Glutamatergic neuron (in vitro differentiated cells): ENCODE results near the gene PRKCH. TPM values are rescaled to one million over a fixed set of nuclear protein-coding genes. Genes with fewer than 3 reads are reported as not detected.

ENCODE experiments used
- DNase-seq: peaks from one replicate; pipeline ENCODE4 v3.0.0; 2022
- H3K27ac Mint-ChIP-seq: one replicate; pipeline ENCODE4 v1.8.0; 2020; ENCODE audit warnings: mild to moderate bottlenecking, mixed read lengths, inconsistent platforms; ENCODE audit not compliant: unreplicated experiment
- H3K27me3 Mint-ChIP-seq: one replicate; pipeline ENCODE4 v1.8.0; 2020; ENCODE audit warnings: mild to moderate bottlenecking, moderate library complexity, mixed read lengths, inconsistent platforms; ENCODE audit not compliant: unreplicated experiment
- H3K36me3 Mint-ChIP-seq: one replicate; pipeline ENCODE4 v1.8.0; 2020; ENCODE audit warnings: mild to moderate bottlenecking, mixed read lengths, inconsistent platforms; ENCODE audit not compliant: unreplicated experiment
- H3K4me1 Mint-ChIP-seq: one replicate; pipeline ENCODE4 v1.8.0; 2020; ENCODE audit warnings: mild to moderate bottlenecking, low read depth, mixed read lengths, inconsistent platforms; ENCODE audit not compliant: unreplicated experiment
- H3K4me3 Mint-ChIP-seq: one replicate; pipeline ENCODE4 v1.8.0; 2020; ENCODE audit warnings: mild to moderate bottlenecking, mixed read lengths, inconsistent platforms; ENCODE audit not compliant: unreplicated experiment
- H3K9me3 Mint-ChIP-seq: one replicate; pipeline ENCODE4 v1.8.0; 2020; ENCODE audit warnings: mild to moderate bottlenecking, moderate library complexity, mixed read lengths, inconsistent platforms; ENCODE audit not compliant: unreplicated experiment
- total RNA-seq: library from RNA; stranded (reverse); fragmentation: NEBNext Ultra II Directional; extraction: Animal tissue kit (Norgen Biotek cat#: 25700); gene quantifications from one replicate; pipeline ENCODE4 v1.2.1, GENCODE V29; 2021; ENCODE audit not compliant: unreplicated experiment
- TF ChIP-seq, protein P1 (sequence below): fragments of 200-600 bp; sonication (generic); IDR thresholded peaks from one replicate; pipeline ENCODE4 v1.5.0; 2021; ENCODE audit not compliant: partially characterized antibody, unreplicated experiment

The PRKCH gene
- total RNA-seq, 1 donor from 2014 or later = 0.54 TPM

DNA sequence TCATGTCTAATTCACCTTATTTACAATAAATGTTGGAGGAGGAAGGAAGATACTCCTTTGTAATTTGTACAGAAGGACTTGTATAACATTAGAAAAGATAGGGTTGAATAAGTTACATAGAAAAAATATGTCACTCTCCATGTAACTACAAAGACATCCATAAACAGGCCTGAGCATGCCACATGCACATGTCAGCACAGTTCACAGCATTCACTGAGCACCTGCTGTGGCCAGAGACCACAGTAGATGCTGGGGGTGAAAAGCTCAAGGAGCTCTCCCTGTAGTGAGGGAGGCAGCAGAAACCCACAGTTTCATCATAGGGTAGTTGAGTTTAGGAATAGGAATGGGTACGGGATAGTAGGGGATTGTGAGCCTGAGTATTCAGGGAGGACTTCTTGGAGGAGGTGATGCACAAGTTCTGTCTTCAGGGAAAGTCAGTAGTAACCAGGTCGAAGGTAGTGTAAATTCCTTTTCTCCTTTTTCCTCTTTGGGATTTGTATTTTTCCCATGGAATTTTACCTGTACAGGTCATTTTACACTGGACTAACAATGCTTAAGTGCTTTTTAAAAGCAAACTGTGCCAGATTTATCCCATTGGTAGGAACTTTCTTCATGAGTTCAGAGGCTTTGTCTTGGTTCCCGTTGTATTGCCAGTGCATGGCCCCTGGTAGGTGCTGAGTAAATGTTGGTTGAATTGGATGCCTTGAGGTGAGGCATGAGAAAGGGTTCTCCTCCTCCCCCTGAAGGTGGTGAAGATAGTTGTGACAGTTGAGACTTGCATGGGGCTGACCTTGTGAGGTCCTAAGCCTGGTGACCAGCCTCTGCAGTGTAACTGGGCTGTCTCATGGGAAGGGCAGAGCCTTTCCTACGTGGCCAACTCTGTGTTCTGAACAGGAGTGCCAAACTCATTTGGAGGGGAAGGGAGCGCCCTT lies 20.2 kb downstream of the PRKCH start:
- DNase-seq = no peak
- Mint-ChIP-seq H3K9me3 (peaks cover 1% of the 10 kb centered on the region), H3K36me3 (peaks cover 4% of the 10 kb centered on the region), H3K4me3 (no peak overlapping the region), H3K27me3 (peaks cover 4% of the 10 kb centered on the region), H3K27ac (no peak overlapping the region), H3K4me1 (no peaks in the 10 kb centered on the region)
- TF ChIP-seq, protein P1, sequence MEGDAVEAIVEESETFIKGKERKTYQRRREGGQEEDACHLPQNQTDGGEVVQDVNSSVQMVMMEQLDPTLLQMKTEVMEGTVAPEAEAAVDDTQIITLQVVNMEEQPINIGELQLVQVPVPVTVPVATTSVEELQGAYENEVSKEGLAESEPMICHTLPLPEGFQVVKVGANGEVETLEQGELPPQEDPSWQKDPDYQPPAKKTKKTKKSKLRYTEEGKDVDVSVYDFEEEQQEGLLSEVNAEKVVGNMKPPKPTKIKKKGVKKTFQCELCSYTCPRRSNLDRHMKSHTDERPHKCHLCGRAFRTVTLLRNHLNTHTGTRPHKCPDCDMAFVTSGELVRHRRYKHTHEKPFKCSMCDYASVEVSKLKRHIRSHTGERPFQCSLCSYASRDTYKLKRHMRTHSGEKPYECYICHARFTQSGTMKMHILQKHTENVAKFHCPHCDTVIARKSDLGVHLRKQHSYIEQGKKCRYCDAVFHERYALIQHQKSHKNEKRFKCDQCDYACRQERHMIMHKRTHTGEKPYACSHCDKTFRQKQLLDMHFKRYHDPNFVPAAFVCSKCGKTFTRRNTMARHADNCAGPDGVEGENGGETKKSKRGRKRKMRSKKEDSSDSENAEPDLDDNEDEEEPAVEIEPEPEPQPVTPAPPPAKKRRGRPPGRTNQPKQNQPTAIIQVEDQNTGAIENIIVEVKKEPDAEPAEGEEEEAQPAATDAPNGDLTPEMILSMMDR = no peak

DNA sequence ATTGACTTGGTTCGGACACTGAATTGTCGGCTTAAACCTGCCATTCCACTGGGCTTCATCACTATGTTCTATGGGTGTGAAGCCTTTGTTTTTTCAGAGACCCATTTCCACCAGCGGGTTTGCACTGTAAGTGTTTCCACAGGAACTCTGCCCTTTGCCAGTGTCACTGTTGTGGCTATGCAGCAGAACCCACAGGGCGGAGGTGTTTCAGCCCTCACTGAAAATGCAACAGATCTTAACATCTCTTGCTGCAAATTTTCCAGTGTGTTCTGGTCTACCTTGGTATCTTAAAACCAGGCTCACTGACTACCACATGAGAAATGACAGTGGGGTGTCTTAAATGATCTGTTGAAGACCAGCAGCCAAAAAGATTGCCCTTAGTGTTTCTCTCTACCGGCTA lies 21.1 kb downstream of the PRKCH start:
- Mint-ChIP-seq H3K4me3 (no peak overlapping the region), H3K27me3 (peaks cover 4% of the 10 kb centered on the region), H3K27ac (no peak overlapping the region), H3K36me3 (peaks cover 4% of the 10 kb centered on the region), H3K4me1 (no peaks in the 10 kb centered on the region), H3K9me3 (peaks cover 1% of the 10 kb centered on the region)
- TF ChIP-seq, protein P1 = no peak
- DNase-seq = no peak

DNA sequence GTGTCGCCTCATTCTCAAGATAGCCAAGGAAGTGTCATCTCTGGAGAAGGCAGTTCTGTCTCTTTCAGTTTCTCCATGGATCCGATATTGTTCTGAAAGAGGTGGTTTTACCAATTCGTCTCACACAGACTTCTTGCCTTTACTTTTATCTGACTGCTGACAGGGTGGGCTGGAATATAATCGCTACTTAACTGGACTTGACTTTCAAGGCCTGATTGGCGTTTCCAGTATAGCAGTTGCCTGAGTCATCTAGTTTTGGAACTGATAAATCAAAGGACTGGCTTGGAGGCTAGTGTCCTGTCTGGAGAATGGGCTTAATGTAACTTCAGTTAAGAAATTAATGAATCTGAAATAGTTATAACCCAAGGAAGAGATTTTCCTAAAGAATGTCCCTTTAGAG lies 21.6 kb downstream of the PRKCH start:
- TF ChIP-seq, protein P1 = no peak
- no peak for DNase-seq
- no peak overlapping the region for H3K4me3 Mint-ChIP-seq
- peaks cover 4% of the 10 kb centered on the region for H3K36me3 Mint-ChIP-seq
- H3K27me3 Mint-ChIP-seq = peaks cover 5% of the 10 kb centered on the region
- H3K4me1 Mint-ChIP-seq = peaks cover 2% of the 10 kb centered on the region
- peaks cover 1% of the 10 kb centered on the region for H3K9me3 Mint-ChIP-seq
- no peak overlapping the region for H3K27ac Mint-ChIP-seq

DNA sequence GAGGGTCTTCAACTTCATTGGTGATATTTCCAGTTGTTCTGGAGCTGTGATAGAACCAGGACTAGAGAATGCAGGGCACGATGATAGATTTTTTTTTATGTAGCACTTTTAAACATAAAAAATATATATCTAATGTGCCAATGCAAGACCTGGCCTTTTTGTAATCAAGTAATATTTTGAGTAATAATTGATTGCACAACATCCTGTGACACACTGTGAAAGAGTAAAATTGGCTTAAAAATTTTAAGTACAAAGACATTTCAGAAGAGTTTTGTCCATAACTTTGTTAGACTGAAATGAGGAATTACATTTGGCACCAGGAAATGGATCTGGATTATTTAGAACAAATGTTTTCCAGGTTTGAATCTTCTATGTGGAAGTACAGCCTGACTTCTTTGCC lies 22.1 kb downstream of the PRKCH start:
- Mint-ChIP-seq H3K4me3 (no peak overlapping the region), H3K4me1 (peaks cover 2% of the 10 kb centered on the region), H3K36me3 (peaks cover 4% of the 10 kb centered on the region), H3K27me3 (peaks cover 4% of the 10 kb centered on the region), H3K9me3 (peaks cover 1% of the 10 kb centered on the region), H3K27ac (no peak overlapping the region)
- DNase-seq = no peak
- TF ChIP-seq, protein P1 = no peak

DNA sequence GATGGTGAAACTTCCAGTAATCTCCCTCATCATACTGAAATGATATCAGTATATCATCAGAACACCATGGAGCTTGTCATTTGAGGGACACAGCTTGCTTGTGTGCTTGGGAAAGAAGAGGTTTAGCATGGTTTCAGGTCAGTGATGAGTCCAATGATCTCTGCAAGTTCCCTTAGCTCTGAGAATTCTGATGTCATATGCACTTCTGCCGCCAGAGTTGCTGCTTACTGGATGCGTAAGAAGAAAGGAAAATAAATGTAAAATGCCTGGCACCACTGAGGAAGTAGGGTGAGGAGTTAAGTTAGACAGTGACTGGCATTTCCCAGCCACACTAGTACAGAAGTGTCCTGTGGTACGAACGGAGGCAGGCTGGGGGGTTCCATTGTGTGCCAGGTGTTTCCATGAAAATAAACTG lies 22.6 kb downstream of the PRKCH start:
- TF ChIP-seq, protein P1 = no peak

More for the DNA sequence above, 22.6 kb downstream of the PRKCH start:
- Mint-ChIP-seq H3K4me3 (no peak overlapping the region), H3K27me3 (peaks cover 5% of the 10 kb centered on the region), H3K9me3 (no peaks in the 10 kb centered on the region), H3K36me3 (peaks cover 4% of the 10 kb centered on the region), H3K4me1 (peaks cover 2% of the 10 kb centered on the region), H3K27ac (no peak overlapping the region)
- no peak for DNase-seq
